IMR-90 (cell line): ENCODE measurements around the gene THEMIS2. TPM values are rescaled to one million over a fixed set of nuclear protein-coding genes. Genes with fewer than 3 reads are reported as not detected.

Source experiments
- ATAC-seq: fragments of 200-7000 bp; cut with Tn5 transposase; 2 replicates; pipeline ENCODE4 v1.9.1; 2020; ENCODE audit warnings: low read depth, mild to moderate bottlenecking, moderate library complexity
- BruUV-seq: library from RNA; stranded (reverse); fragments of 400-500 nt; replicated peaks from 2 replicates; lab custom pipeline; 2021; lab: Mats Ljungman, UMichigan
- CTCF ChIA-PET: fragments of 300-600 bp; formaldehyde crosslinking; extraction: SDS; loops from one replicate; lab custom pipeline; 2021; ENCODE audit warnings: antibody characterized with exemption; lab: Yijun Ruan, JAX
- POLR2A ChIA-PET: fragments of 300-600 bp; sonication (Branson Sonifier 250); formaldehyde crosslinking; loops from one replicate; lab custom pipeline; 2022; ENCODE audit warnings: antibody characterized with exemption; ENCODE audit not compliant: unreplicated experiment; lab: Charles Lee
- DNase-seq: peaks from one replicate; pipeline ENCODE4 v3.0.0; 2013
- H2AFZ ChIP-seq: replicated peaks from 2 replicates; pipeline ENCODE3; 2013; ENCODE audit warnings: low read length, mild to moderate bottlenecking; ENCODE audit not compliant: poor library complexity
- H2AK5ac ChIP-seq: 2 replicates; pipeline ENCODE4 v1.6.1; 2013; ENCODE audit warnings: low read depth, low read length, inconsistent platforms
- H2AK9ac ChIP-seq: replicated peaks from 2 replicates; pipeline ENCODE3; 2013; ENCODE audit warnings: mild to moderate bottlenecking, low read depth, low read length, moderate library complexity; ENCODE audit not compliant: poor library complexity
- H2BK120ac ChIP-seq: 2 replicates; pipeline ENCODE4 v1.6.1; 2013; ENCODE audit warnings: low read depth, low read length, inconsistent platforms
- H2BK15ac ChIP-seq: 3 replicates; pipeline ENCODE4 v1.6.1; 2013; ENCODE audit warnings: low read depth, low read length, inconsistent platforms
- H2BK20ac ChIP-seq: 2 replicates; pipeline ENCODE4 v1.6.1; 2013; ENCODE audit warnings: low read depth, mild to moderate bottlenecking, inconsistent platforms, low read length, moderate library complexity
- H2BK5ac ChIP-seq: 2 replicates; pipeline ENCODE4 v1.6.1; 2013; ENCODE audit warnings: mild to moderate bottlenecking, low read depth, low read length, inconsistent platforms; ENCODE audit not compliant: poor library complexity, severe bottlenecking
- H3K14ac ChIP-seq: replicated peaks from 2 replicates; pipeline ENCODE4 v1.6.1; 2013; ENCODE audit warnings: low read depth, low read length, inconsistent platforms
- H3K18ac ChIP-seq: 2 replicates; pipeline ENCODE4 v1.6.1; 2013; ENCODE audit warnings: low read depth, low read length, control low read depth
- H3K23ac ChIP-seq: 2 replicates; pipeline ENCODE4 v1.6.1; 2013; ENCODE audit warnings: low read depth, low read length, inconsistent platforms
- H3K27ac ChIP-seq: 2 replicates; pipeline ENCODE4 v1.5.1; 2013; ENCODE audit warnings: mild to moderate bottlenecking, control low read depth, low read length; ENCODE audit not compliant: insufficient read depth
- H3K27me3 ChIP-seq: 2 replicates; pipeline ENCODE4 v1.6.1; 2013; ENCODE audit warnings: low read length; ENCODE audit not compliant: control insufficient read depth, insufficient read depth
- H3K36me3 ChIP-seq: 2 replicates; pipeline ENCODE4 v1.6.1; 2013; ENCODE audit warnings: low read length, mixed read lengths; ENCODE audit not compliant: control insufficient read depth, insufficient read depth
- H3K4ac ChIP-seq: 2 replicates; pipeline ENCODE4 v1.6.1; 2013; ENCODE audit warnings: low read depth, low read length, inconsistent platforms
- H3K4me1 ChIP-seq: 2 replicates; pipeline ENCODE4 v1.6.1; 2013; ENCODE audit warnings: low read length, mixed read lengths; ENCODE audit not compliant: control insufficient read depth, insufficient read depth
- H3K4me2 ChIP-seq: 2 replicates; pipeline ENCODE4 v1.6.1; 2013; ENCODE audit warnings: low read depth, mild to moderate bottlenecking, control low read depth, low read length, moderate library complexity
- H3K4me3 ChIP-seq: 2 replicates; pipeline ENCODE4 v1.5.1; 2013; ENCODE audit warnings: low read depth, mild to moderate bottlenecking, control low read depth, low read length, moderate library complexity; ENCODE audit not compliant: insufficient read depth
- H3K56ac ChIP-seq: 2 replicates; pipeline ENCODE4 v1.6.1; 2013; ENCODE audit warnings: low read length, inconsistent platforms; ENCODE audit not compliant: insufficient read depth; ENCODE audit errors: extremely low read depth
- H3K79me1 ChIP-seq, 2 experiments: 2 replicates each; pipeline ENCODE4 v1.6.1; 2013; ENCODE audit warnings: low read length in 2 of 2, inconsistent platforms in 1 of 2, low read depth in 1 of 2
- H3K9ac ChIP-seq: 2 replicates; pipeline ENCODE4 v1.6.1; 2013; ENCODE audit warnings: low read depth, low read length, control low read depth
- H3K9me1 ChIP-seq: 2 replicates; pipeline ENCODE4 v1.6.1; 2013; ENCODE audit warnings: low read length, inconsistent platforms; ENCODE audit not compliant: insufficient read depth
- H3K9me3 ChIP-seq: 2 replicates; pipeline ENCODE4 v1.6.1; 2013; ENCODE audit warnings: low read length; ENCODE audit not compliant: control insufficient read depth, insufficient read depth
- H4K20me1 ChIP-seq: 2 replicates; pipeline ENCODE4 v1.6.1; 2013; ENCODE audit warnings: low read length, inconsistent platforms; ENCODE audit not compliant: insufficient read depth
- H4K5ac ChIP-seq: 2 replicates; pipeline ENCODE4 v1.6.1; 2013; ENCODE audit warnings: mild to moderate bottlenecking, low read depth, low read length, control low read depth
- H4K8ac ChIP-seq, 2 experiments: 2 replicates each; pipeline ENCODE4 v1.6.1; 2013; ENCODE audit warnings: low read depth in 2 of 2, low read length in 2 of 2, control low read depth in 1 of 2, inconsistent platforms in 1 of 2
- H4K91ac ChIP-seq: 2 replicates; pipeline ENCODE4 v1.6.1; 2013; ENCODE audit warnings: low read depth, low read length, inconsistent platforms; ENCODE audit not compliant: insufficient read depth
- BHLHE40 ChIP-seq: fragments of 150-350 bp; IDR thresholded peaks from 2 replicates; pipeline ENCODE4 v1.6.1; 2016; ENCODE audit warnings: mild to moderate bottlenecking, low read depth, low read length
- CEBPB ChIP-seq: IDR thresholded peaks from 2 replicates; pipeline ENCODE4 v1.6.1; 2012; ENCODE audit warnings: low read depth, low read length, improper control_type of control experiment
- CHD1 ChIP-seq: IDR thresholded peaks from 2 replicates; pipeline ENCODE4 v1.6.1; 2012; ENCODE audit warnings: low read depth, low read length, improper control_type of control experiment
- FOS ChIP-seq: fragments of 150-350 bp; IDR thresholded peaks from 2 replicates; pipeline ENCODE4 v1.6.1; 2016; ENCODE audit warnings: low read depth, low read length
- MAFK ChIP-seq: IDR thresholded peaks from 2 replicates; pipeline ENCODE4 v1.6.1; 2012; ENCODE audit warnings: low read depth, low read length, improper control_type of control experiment
- MAZ ChIP-seq: IDR thresholded peaks from 2 replicates; pipeline ENCODE4 v1.6.1; 2012; ENCODE audit warnings: low read depth, mild to moderate bottlenecking, low read length, improper control_type of control experiment, moderate library complexity, borderline replicate concordance
- MXI1 ChIP-seq: IDR thresholded peaks from 2 replicates; pipeline ENCODE4 v1.6.1; 2012; ENCODE audit warnings: low read depth, mild to moderate bottlenecking, low read length, moderate library complexity, borderline replicate concordance
- NFE2L2 ChIP-seq: fragments of 150-350 bp; IDR thresholded peaks from 2 replicates; pipeline ENCODE4 v1.6.1; 2016; ENCODE audit warnings: low read depth, mild to moderate bottlenecking, low read length
- POLR2A ChIP-seq: IDR thresholded peaks from 2 replicates; pipeline ENCODE4 v1.6.1; 2012; ENCODE audit warnings: mild to moderate bottlenecking, low read depth, low read length
- RAD21 ChIP-seq: IDR thresholded peaks from 2 replicates; pipeline ENCODE4 v1.6.1; 2012; ENCODE audit warnings: low read length, improper control_type of control experiment
- RCOR1 ChIP-seq: IDR thresholded peaks from 2 replicates; pipeline ENCODE4 v1.6.1; 2012; ENCODE audit warnings: mild to moderate bottlenecking, low read length, improper control_type of control experiment; ENCODE audit not compliant: insufficient replicate concordance
- SMC3 ChIP-seq: fragments of 150-350 bp; IDR thresholded peaks from 2 replicates; pipeline ENCODE4 v1.6.1; 2016; ENCODE audit warnings: low read depth, mild to moderate bottlenecking, antibody characterized with exemption, low read length, moderate library complexity
- WGBS, 2 experiments: methylation state at CpG; one replicate each; pipeline versions ENCODE4 v1.1.5 to v1.1.7; 2013; ENCODE audit warnings: missing lambda C conversion rate in 2 of 2; ENCODE audit not compliant: insufficient read length in 1 of 2; ENCODE audit errors: extremely low coverage in 2 of 2; 5-methylcytosine and 5-hydroxymethylcytosine counted together
- dilution Hi-C: fragments of 300-500 bp; cut with HindIII; formaldehyde crosslinking; loops from one replicate; pipeline ENCODE4 v1.14.3; 2018; ENCODE audit warnings: low sequenced_read_pairs; ENCODE audit not compliant: unreplicated experiment
- in situ Hi-C: fragments of 300-500 bp; cut with MboI; formaldehyde crosslinking; loops from 3 replicates; pipeline ENCODE4 v1.14.3; 2019; ENCODE audit warnings: low sequenced_read_pairs, inconsistent platforms, mixed read lengths
- intact Hi-C: fragments of 100-400 bp; cut with micrococcal nuclease; formaldehyde crosslinking; loops from 2 replicates; pipeline ENCODE4 v1.10.0; 2022
- polyA plus RNA-seq, 3 experiments: library from polyadenylated mRNA; depleted of rRNA; stranded (reverse); fragments of >200 nt; gene quantifications; 2 replicates each; pipeline ENCODE4 v1.2.3, GENCODE V29; 2012; ENCODE audit warnings: low replicate concordance in 1 of 3
- total RNA-seq: library from RNA; depleted of rRNA; stranded (reverse); fragments of >200 nt; gene quantifications from 2 replicates; pipeline ENCODE4 v1.2.3, GENCODE V29; 2012
- TF ChIP-seq, protein P1 (sequence below): conservative IDR thresholded peaks from 2 replicates; pipeline ENCODE4 v1.5.1; 2012; ENCODE audit warnings: mild to moderate bottlenecking, low read depth, low read length, improper control_type of control experiment
- TF ChIP-seq, protein P2 (sequence below): fragments of 150-350 bp; IDR thresholded peaks from 2 replicates; pipeline ENCODE4 v1.6.1; 2016; ENCODE audit warnings: low read depth, mild to moderate bottlenecking, low read length, moderate library complexity, borderline replicate concordance
- TF ChIP-seq, protein P3 (sequence below): fragments of 150-350 bp; IDR thresholded peaks from 2 replicates; pipeline ENCODE4 v1.6.1; 2017; ENCODE audit warnings: mild to moderate bottlenecking, antibody characterized with exemption, low read length, low read depth

THEMIS2 gene
- total and polyA plus RNA-seq, 2 of the 4 experiments (the other 2 are of a cell fraction): 4.5 to 5.0 TPM

DNA sequence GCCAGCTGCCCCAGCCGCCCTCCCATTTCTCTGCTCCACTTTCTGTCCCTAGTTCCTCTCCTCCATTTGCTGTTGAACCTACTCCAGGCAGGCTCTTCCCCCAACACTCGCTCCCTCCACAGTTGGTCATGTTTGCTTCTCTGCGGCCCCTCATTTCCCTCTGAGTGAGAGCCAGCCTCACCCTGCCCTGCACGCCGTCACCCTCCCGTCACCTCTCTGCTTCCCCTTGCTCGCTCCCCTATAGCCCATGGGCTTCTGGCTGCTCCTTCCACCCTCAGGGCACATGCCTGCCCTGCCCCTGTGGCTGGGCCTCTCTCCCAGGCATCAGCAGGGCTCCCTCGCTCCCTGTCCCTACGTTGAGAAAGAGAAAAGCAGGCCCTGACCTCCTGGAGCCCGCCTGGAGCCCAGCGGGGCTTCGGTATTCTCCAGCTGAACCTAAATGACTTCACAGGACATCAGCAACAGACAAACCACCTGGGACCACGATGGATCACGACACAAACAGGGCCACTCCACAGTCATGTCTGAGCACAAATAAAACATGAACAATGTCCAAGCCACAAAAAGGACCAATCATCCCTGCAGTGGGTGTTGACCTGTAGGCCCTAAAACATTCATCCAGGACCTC, 13.3 kb upstream of the THEMIS2 start:
- BruUV-seq: no TSS peak
- H3K9me3 ChIP-seq: no peaks in the 10 kb centered on the region
- POLR2A ChIA-PET: no interaction called here

More for the DNA sequence above, 13.3 kb upstream of the THEMIS2 start:
- H3K23ac ChIP-seq: no peak overlapping the region
- peak overlapping the region; percentile 28 for H2AK9ac ChIP-seq
- CTCF ChIA-PET: no interaction called here
- DNase-seq: no peak
- H2AK5ac ChIP-seq: no peak overlapping the region
- no peak overlapping the region for H2BK120ac ChIP-seq
- no peak overlapping the region for H4K8ac ChIP-seq
- no peak overlapping the region for H3K9ac ChIP-seq
- H3K56ac ChIP-seq: no peak overlapping the region
- no peak overlapping the region for H3K4ac ChIP-seq
- H3K4me1 ChIP-seq: peaks cover 8% of the 10 kb centered on the region
- no peak for ATAC-seq
- H3K27ac ChIP-seq: no peak overlapping the region
- no peak overlapping the region for H2BK15ac ChIP-seq
- no peak overlapping the region for H3K14ac ChIP-seq
- intact Hi-C loops: loop anchor here (1.0 to 10.0 kb wide), 3 partner anchors 120 to 346 kb away; partner anchors contain the start of gene EYA3
- no peaks in the 10 kb centered on the region for H3K27me3 ChIP-seq
- WGBS, 2 experiments: 90% methylated on average over 4 of the region's 14 CpGs; no CpG with 5 or more reads in 1 of the 2 experiments
- no peak overlapping the region for H4K91ac ChIP-seq
- H2AFZ ChIP-seq: no peak overlapping the region
- no peak overlapping the region for H3K18ac ChIP-seq
- no peaks in the 10 kb centered on the region for H3K36me3 ChIP-seq
- TF ChIP-seq MAFK (no peak), CEBPB (no peak), CHD1 (no peak), MXI1 (no peak), SMC3 (no peak), FOS (no peak), RAD21 (no peak), POLR2A (no peak), NFE2L2 (no peak), BHLHE40 (no peak), RCOR1 (no peak), MAZ (no peak)
- TF ChIP-seq, protein P1, sequence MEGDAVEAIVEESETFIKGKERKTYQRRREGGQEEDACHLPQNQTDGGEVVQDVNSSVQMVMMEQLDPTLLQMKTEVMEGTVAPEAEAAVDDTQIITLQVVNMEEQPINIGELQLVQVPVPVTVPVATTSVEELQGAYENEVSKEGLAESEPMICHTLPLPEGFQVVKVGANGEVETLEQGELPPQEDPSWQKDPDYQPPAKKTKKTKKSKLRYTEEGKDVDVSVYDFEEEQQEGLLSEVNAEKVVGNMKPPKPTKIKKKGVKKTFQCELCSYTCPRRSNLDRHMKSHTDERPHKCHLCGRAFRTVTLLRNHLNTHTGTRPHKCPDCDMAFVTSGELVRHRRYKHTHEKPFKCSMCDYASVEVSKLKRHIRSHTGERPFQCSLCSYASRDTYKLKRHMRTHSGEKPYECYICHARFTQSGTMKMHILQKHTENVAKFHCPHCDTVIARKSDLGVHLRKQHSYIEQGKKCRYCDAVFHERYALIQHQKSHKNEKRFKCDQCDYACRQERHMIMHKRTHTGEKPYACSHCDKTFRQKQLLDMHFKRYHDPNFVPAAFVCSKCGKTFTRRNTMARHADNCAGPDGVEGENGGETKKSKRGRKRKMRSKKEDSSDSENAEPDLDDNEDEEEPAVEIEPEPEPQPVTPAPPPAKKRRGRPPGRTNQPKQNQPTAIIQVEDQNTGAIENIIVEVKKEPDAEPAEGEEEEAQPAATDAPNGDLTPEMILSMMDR: no peak
- TF ChIP-seq, protein P2, sequence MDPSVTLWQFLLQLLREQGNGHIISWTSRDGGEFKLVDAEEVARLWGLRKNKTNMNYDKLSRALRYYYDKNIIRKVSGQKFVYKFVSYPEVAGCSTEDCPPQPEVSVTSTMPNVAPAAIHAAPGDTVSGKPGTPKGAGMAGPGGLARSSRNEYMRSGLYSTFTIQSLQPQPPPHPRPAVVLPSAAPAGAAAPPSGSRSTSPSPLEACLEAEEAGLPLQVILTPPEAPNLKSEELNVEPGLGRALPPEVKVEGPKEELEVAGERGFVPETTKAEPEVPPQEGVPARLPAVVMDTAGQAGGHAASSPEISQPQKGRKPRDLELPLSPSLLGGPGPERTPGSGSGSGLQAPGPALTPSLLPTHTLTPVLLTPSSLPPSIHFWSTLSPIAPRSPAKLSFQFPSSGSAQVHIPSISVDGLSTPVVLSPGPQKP: no peak
- TF ChIP-seq, protein P3, sequence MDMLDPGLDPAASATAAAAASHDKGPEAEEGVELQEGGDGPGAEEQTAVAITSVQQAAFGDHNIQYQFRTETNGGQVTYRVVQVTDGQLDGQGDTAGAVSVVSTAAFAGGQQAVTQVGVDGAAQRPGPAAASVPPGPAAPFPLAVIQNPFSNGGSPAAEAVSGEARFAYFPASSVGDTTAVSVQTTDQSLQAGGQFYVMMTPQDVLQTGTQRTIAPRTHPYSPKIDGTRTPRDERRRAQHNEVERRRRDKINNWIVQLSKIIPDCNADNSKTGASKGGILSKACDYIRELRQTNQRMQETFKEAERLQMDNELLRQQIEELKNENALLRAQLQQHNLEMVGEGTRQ: no peak
- H4K20me1 ChIP-seq: no peaks in the 10 kb centered on the region
- H2BK5ac ChIP-seq: no peak overlapping the region
- H3K4me2 ChIP-seq: no peak overlapping the region
- in situ Hi-C loops: loop anchor here (25.0 kb wide), 1 partner anchor 353 kb away; no protein-coding TSS in a partner anchor
- no peak overlapping the region for H2BK20ac ChIP-seq
- H4K5ac ChIP-seq: no peak overlapping the region
- H3K4me3 ChIP-seq: no peak overlapping the region
- H3K79me1 ChIP-seq: no peaks in the 10 kb centered on the region
- dilution Hi-C loops: no loop called here
- peaks cover 10% of the 10 kb centered on the region; the same call in 1 of the 2 replicates for H3K9me1 ChIP-seq
